Liver (tissue), 9 donors: ENCODE results near the gene SERPINA3. TPM values are rescaled to one million over a fixed set of nuclear protein-coding genes. Genes with fewer than 3 reads are reported as not detected.

Source experiments
- DNase-seq: peaks from one replicate; pipeline ENCODE4 v3.0.0-alpha.2; 2017; ENCODE audit warnings: low spot score
- H3K27ac ChIP-seq, 2 donors: one replicate each; pipeline ENCODE4 v1.7.0; 2013; ENCODE audit warnings: inconsistent platforms in 2 of 2, low read length in 2 of 2, control low read depth in 1 of 2, low read depth in 1 of 2, mild to moderate bottlenecking in 1 of 2
- H3K27me3 ChIP-seq, 4 donors: one replicate each; pipeline versions ENCODE4 v1.6.1 to v1.7.0; 2013; ENCODE audit warnings: low read length in 3 of 4, inconsistent platforms in 1 of 4, mild to moderate bottlenecking in 1 of 4, moderate library complexity in 1 of 4; ENCODE audit not compliant: control insufficient read depth in 4 of 4, insufficient read depth in 4 of 4
- H3K36me3 ChIP-seq, 4 donors: one replicate each; pipeline versions ENCODE4 v1.6.1 to v1.7.0; 2013; ENCODE audit warnings: low read length in 3 of 4, mild to moderate bottlenecking in 3 of 4, low read depth in 1 of 4, moderate library complexity in 1 of 4; ENCODE audit not compliant: control insufficient read depth in 4 of 4, insufficient read depth in 3 of 4
- H3K4me1 ChIP-seq, 4 donors: one replicate each; pipeline versions ENCODE4 v1.6.1 to v1.7.0; 2013; ENCODE audit warnings: low read length in 3 of 4, mild to moderate bottlenecking in 3 of 4, moderate library complexity in 1 of 4; ENCODE audit not compliant: control insufficient read depth in 4 of 4, insufficient read depth in 4 of 4
- H3K4me3 ChIP-seq, 3 donors: one replicate each; pipeline versions ENCODE4 v1.6.1 to v1.7.0; 2013; ENCODE audit warnings: low read length in 3 of 3, control low read depth in 1 of 3, low read depth in 1 of 3, mild to moderate bottlenecking in 1 of 3
- H3K9ac ChIP-seq, 2 donors: one replicate each; pipeline ENCODE4 v1.7.0; 2013; ENCODE audit warnings: low read length in 2 of 2, mild to moderate bottlenecking in 2 of 2, moderate library complexity in 2 of 2, control low read depth in 1 of 2, low read depth in 1 of 2
- H3K9me3 ChIP-seq, 4 donors: one replicate each; pipeline versions ENCODE4 v1.6.1 to v1.7.0; 2013; ENCODE audit warnings: low read length in 3 of 4; ENCODE audit not compliant: control insufficient read depth in 4 of 4
- ATF3 ChIP-seq: IDR thresholded peaks from 2 replicates; pipeline ENCODE4 v1.6.1; 2016; ENCODE audit warnings: antibody characterized with exemption
- CTCF ChIP-seq: fragments of 150-350 bp; IDR thresholded peaks from 2 replicates; pipeline ENCODE4 v1.5.1; 2017; ENCODE audit warnings: improper control_type of control experiment, low read depth, low read length; ENCODE audit not compliant: missing input control
- EGR1 ChIP-seq, 2 donors: IDR thresholded peaks; 2 replicates each; pipeline ENCODE4 v1.6.1; 2016 to 2018; ENCODE audit warnings: antibody characterized with exemption in 2 of 2, low read depth in 2 of 2
- FOXA1 ChIP-seq: IDR thresholded peaks from 2 replicates; pipeline ENCODE4 v1.6.1; 2016; ENCODE audit warnings: antibody characterized with exemption
- FOXA2 ChIP-seq: IDR thresholded peaks from 2 replicates; pipeline ENCODE4 v1.6.1; 2016; ENCODE audit warnings: antibody characterized with exemption
- GABPA ChIP-seq, 2 donors: IDR thresholded peaks in 1 of 2; conservative IDR thresholded peaks in 1 of 2; 2 replicates each; pipeline ENCODE4 v1.6.1; 2016; ENCODE audit warnings: antibody characterized with exemption in 2 of 2, mild to moderate bottlenecking in 1 of 2, moderate library complexity in 1 of 2
- HNF4A ChIP-seq, 2 donors: conservative IDR thresholded peaks; 2 replicates each; pipeline ENCODE4 v1.6.1; 2016; ENCODE audit warnings: antibody characterized with exemption in 2 of 2, mild to moderate bottlenecking in 2 of 2
- HNF4G ChIP-seq: IDR thresholded peaks from 2 replicates; pipeline ENCODE4 v1.6.1; 2016; ENCODE audit warnings: antibody characterized with exemption
- JUND ChIP-seq, 2 donors: IDR thresholded peaks; 2 replicates each; pipeline ENCODE4 v1.6.1; 2016; ENCODE audit warnings: antibody characterized with exemption in 2 of 2
- MAX ChIP-seq: IDR thresholded peaks from 2 replicates; pipeline ENCODE4 v1.6.1; 2016; ENCODE audit warnings: antibody characterized with exemption
- NR2F2 ChIP-seq: IDR thresholded peaks from 2 replicates; pipeline ENCODE4 v1.6.1; 2016; ENCODE audit warnings: antibody characterized with exemption
- RAD21 ChIP-seq, 2 donors: IDR thresholded peaks; 2 replicates each; pipeline ENCODE4 v1.6.1; 2016; ENCODE audit warnings: antibody characterized with exemption in 2 of 2, mild to moderate bottlenecking in 2 of 2
- REST ChIP-seq: IDR thresholded peaks from 2 replicates; pipeline ENCODE4 v1.6.1; 2016; ENCODE audit warnings: antibody characterized with exemption, mild to moderate bottlenecking
- RXRA ChIP-seq, 2 donors: IDR thresholded peaks; 2 replicates each; pipeline ENCODE4 v1.6.1; 2017 to 2018; ENCODE audit warnings: antibody characterized with exemption in 2 of 2, mild to moderate bottlenecking in 1 of 2
- SP1 ChIP-seq: IDR thresholded peaks from 2 replicates; pipeline ENCODE4 v1.6.1; 2018; ENCODE audit warnings: antibody characterized with exemption, mild to moderate bottlenecking
- TAF1 ChIP-seq: conservative IDR thresholded peaks from 2 replicates; pipeline ENCODE4 v1.6.1; 2016; ENCODE audit warnings: antibody characterized with exemption, mild to moderate bottlenecking
- YY1 ChIP-seq: IDR thresholded peaks from 2 replicates; pipeline ENCODE4 v1.6.1; 2016; ENCODE audit warnings: antibody characterized with exemption, mild to moderate bottlenecking
- ZBTB33 ChIP-seq: IDR thresholded peaks from 2 replicates; pipeline ENCODE4 v1.6.1; 2016; ENCODE audit warnings: antibody characterized with exemption
- WGBS: extraction: QIAGEN DNeasy Blood & Tissue Kit; methylation state at CpG from one replicate; pipeline ENCODE4 v1.1.7; 2013; 5-methylcytosine and 5-hydroxymethylcytosine counted together
- polyA plus RNA-seq, 2 donors: library from polyadenylated mRNA; stranded (reverse) in 1 of 2; unstranded in 1 of 2; fragments of 200-250 nt in 1 of 2; fragments of >200 nt in 1 of 2; fragmentation: Nextera tagmentation in 1 of 2; extraction: Ambion mirVana in 1 of 2; gene quantifications; one replicate each; pipeline versions ENCODE4 v1.2.1 to v1.2.3, GENCODE V29; 2013 to 2015
- total RNA-seq, 2 donors: library from RNA; depleted of rRNA; stranded (reverse); fragments of >200 nt; gene quantifications; one replicate each; pipeline ENCODE4 v1.2.3, GENCODE V29; 2014
- donor health status: healthy.
- donor health status: healthy.
- donor health status: healthy.
- donor health status: healthy.
- donor health status: healthy.

SERPINA3 gene
- total and polyA plus RNA-seq, 4 donors = 2,087 to 17,984 (median 13,009) TPM

GRCh38 chr14:94624537-94625352, 12.6 kb downstream of the SERPINA3 start:
- 73% methylated on average over 10 of the region's 10 CpGs for WGBS
- TF ChIP-seq SP1 (peak; percentile 20), CTCF (no peak), REST (no peak), RXRA (IDR thresholded peaks at IDR 0.05) (peak in 1 of 2 donors; percentile 7), NR2F2 (no peak), FOXA1 (no peak), HNF4G (no peak), YY1 (no peak), EGR1 (IDR thresholded peaks at IDR 0.05; ENCODE audit: low read depth in 2 of 2) (peak in 1 of 2 donors; percentile 70), ATF3 (no peak), ZBTB33 (no peak), GABPA (IDR thresholded peaks at IDR 0.05 in 1 of 2, conservative IDR thresholded peaks at IDR 0.05 in 1 of 2) (no peak), HNF4A (conservative IDR thresholded peaks at IDR 0.05) (peak in 1 of 2 donors; percentile 24), RAD21 (IDR thresholded peaks at IDR 0.05) (peak in 1 of 2 donors; percentile 2), FOXA2 (no peak), MAX (no peak), JUND (IDR thresholded peaks at IDR 0.05) (peak in 1 of 2 donors; percentile 51), TAF1 (no peak)
- DNase-seq = no peak

More at GRCh38 chr14:94624537-94625352, 12.6 kb downstream of the SERPINA3 start:
- H3K27me3 ChIP-seq = no peaks in the 10 kb centered on the region
- H3K27ac ChIP-seq = peak overlapping the region in 1 of 2 donors; percentile 16
- peaks cover 4 to 36% (median 31%) of the 10 kb centered on the region in 4 donors for H3K36me3 ChIP-seq
- H3K4me1 ChIP-seq = peaks cover 0 to 20% (median 9%) of the 10 kb centered on the region in 4 donors
- H3K9ac ChIP-seq = no peak overlapping the region
- no peaks in the 10 kb centered on the region for H3K9me3 ChIP-seq
- H3K4me3 ChIP-seq = no peak overlapping the region
